ENCODE measurements around the gene TMSB10.

Gene TMSB10

DNA sequence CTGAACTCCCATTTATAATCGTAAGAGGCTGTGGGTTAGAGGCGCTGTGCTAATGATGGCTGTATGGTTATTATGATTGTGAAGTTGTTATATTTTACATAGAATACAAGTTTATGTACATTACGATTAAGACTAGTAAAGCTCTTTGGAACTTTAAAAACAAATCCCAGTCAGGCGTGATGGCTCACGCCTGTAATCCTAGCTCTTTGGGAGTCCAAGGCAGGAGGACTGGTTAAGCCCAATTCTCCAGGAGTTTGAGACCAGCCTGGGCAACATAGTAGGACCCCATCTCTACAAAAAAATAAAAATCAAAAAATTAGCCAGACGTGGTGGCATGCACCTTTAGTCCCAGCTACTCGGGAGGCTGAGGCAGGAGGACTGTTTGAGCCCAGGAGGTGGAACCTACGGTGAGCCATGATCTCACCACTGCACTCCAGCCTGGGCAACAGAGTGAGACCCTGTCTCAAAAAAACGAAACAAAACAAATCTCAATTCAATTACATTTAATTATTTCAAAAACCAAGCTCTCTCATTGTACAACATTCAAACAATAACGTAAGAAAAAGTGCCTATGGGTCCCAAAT is 41.6 kb downstream of the TMSB10 start:
- H4K20me1 ChIP-seq (ENCODE audit: insufficient read depth), result no peaks in the 10 kb centered on the region
- no peaks in the 10 kb centered on the region for H3K27me3 ChIP-seq (ENCODE audit: insufficient read depth, low read depth)
- no peaks in the 10 kb centered on the region for H3K36me3 ChIP-seq (ENCODE audit: insufficient read depth)
- H3K4me3 ChIP-seq (IDR thresholded peaks at IDR 0.05; ENCODE audit: insufficient read depth, low read depth, low read length), result no peak overlapping the region
- TF ChIP-seq CTCF (conservative IDR thresholded peaks at IDR 0.05; ENCODE audit: low read depth, low read length), result no peak
- no peak overlapping the region for H3K9ac ChIP-seq
- H3K79me2 ChIP-seq (ENCODE audit: insufficient read depth, low read depth), result no peaks in the 10 kb centered on the region
- H2AFZ ChIP-seq (ENCODE audit: low read depth), result no peak overlapping the region
- H3K27ac ChIP-seq, result no peak overlapping the region
- peaks cover 13% of the 10 kb centered on the region for H3K4me1 ChIP-seq (ENCODE audit: low read depth, poor library complexity, severe bottlenecking)
- H3K4me2 ChIP-seq, result no peak overlapping the region

GRCh38 chr2:84953535-84953934 is 48.1 kb downstream of the TMSB10 start:
- H2AFZ ChIP-seq (ENCODE audit: low read depth), result no peak overlapping the region
- H3K27me3 ChIP-seq (ENCODE audit: insufficient read depth, low read depth), result no peaks in the 10 kb centered on the region
- H3K79me2 ChIP-seq (ENCODE audit: insufficient read depth, low read depth), result no peaks in the 10 kb centered on the region
- H3K27ac ChIP-seq, result no peak overlapping the region
- TF ChIP-seq CTCF (conservative IDR thresholded peaks at IDR 0.05; ENCODE audit: low read depth, low read length), result no peak
- H3K4me3 ChIP-seq (IDR thresholded peaks at IDR 0.05; ENCODE audit: insufficient read depth, low read depth, low read length), result no peak overlapping the region
- H3K36me3 ChIP-seq (ENCODE audit: insufficient read depth), result no peaks in the 10 kb centered on the region
- H3K4me1 ChIP-seq (ENCODE audit: low read depth, poor library complexity, severe bottlenecking), result peaks cover 35% of the 10 kb centered on the region
- H3K4me2 ChIP-seq, result no peak overlapping the region
- no peak overlapping the region for H3K9ac ChIP-seq
- H4K20me1 ChIP-seq (ENCODE audit: insufficient read depth), result no peaks in the 10 kb centered on the region

DNA sequence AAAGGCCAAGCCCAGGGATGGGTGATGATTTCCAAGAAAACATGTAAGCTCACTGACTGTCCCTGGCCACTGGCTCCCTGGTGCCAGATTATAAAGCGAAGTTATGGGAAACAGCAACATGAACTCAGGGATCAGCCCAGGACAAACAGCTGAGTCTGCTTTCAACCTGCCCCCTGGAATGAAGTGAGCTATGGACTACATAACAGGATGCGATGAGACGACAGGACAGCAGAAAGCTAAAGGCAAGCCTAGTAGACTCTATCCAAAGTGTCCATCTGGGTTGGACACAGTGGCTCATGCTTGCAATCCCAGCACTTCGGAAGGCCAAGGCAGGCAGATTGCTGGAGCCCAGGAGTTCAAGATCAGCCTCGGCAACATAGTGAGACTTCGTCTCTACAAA is 48.9 kb downstream of the TMSB10 start:
- TF ChIP-seq CTCF (conservative IDR thresholded peaks at IDR 0.05; ENCODE audit: low read depth, low read length), result no peak
- Histone ChIP-seq H3K9ac (no peak overlapping the region), H3K4me3 (IDR thresholded peaks at IDR 0.05; ENCODE audit: insufficient read depth, low read depth, low read length) (no peak overlapping the region), H3K4me1 (ENCODE audit: low read depth, poor library complexity, severe bottlenecking) (peaks cover 43% of the 10 kb centered on the region), H3K27ac (no peak overlapping the region), H3K79me2 (ENCODE audit: insufficient read depth, low read depth) (no peaks in the 10 kb centered on the region), H3K36me3 (ENCODE audit: insufficient read depth) (no peaks in the 10 kb centered on the region), H3K27me3 (ENCODE audit: insufficient read depth, low read depth) (no peaks in the 10 kb centered on the region), H2AFZ (ENCODE audit: low read depth) (no peak overlapping the region), H4K20me1 (ENCODE audit: insufficient read depth) (no peaks in the 10 kb centered on the region), H3K4me2 (no peak overlapping the region)
